HUDEP-2 (cell line): ENCODE data around the gene ITGA3.
"Not testable (repeated sequence)": the region's sequence is repeated elsewhere in the genome, so short reads cannot be mapped to it uniquely, and the experiment has no call there.

Experiments used
- DNase-seq, 76 experiments: peaks; one replicate each; lab custom pipeline; 2025; ENCODE audit not compliant: unreplicated experiment in 76 of 76; lab: John Stamatoyannopoulos, UW

Gene ITGA3

DNA sequence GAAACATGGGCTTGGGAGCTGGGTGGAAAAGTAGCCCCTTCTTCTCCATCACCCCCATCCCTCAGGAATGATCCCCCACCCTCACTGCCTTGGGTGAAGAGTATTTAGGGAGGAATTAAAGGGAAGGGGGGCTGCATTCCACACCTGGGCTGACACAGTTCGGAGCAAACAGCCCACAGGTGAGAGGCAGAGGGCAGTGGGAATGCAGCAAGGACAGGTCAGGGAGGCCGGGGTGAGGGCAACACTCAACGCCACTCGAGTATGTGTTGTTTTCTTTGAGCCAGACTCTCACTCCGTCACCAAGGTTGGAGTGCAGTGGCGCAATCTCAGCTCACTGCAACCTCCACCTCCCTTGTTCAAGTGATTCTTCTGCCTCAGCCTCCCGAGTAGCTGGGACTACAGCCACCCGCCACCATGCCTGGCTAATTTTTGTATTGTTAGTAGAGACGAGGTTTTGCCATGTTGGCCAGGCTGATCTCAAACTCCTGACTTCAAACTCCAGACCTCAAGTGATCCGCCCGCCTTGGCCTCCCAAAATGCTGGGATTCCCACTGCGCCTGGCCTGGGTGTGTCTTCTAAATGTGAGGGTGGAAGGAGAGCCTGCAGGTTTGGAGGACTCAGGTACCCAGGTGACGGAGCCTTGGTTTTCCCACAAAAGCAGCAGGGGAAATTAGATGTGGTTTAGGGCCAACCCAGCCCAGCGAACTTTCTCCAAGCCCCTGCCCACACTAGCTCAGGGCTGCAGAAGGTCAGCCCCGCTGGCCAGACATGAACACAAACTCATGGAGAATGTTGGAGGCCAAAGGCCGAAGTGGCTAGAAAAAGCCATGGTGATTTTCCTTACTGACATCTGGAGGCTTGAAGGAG, 21.2 kb upstream of the ITGA3 start:
- DNase-seq = no peak

DNA sequence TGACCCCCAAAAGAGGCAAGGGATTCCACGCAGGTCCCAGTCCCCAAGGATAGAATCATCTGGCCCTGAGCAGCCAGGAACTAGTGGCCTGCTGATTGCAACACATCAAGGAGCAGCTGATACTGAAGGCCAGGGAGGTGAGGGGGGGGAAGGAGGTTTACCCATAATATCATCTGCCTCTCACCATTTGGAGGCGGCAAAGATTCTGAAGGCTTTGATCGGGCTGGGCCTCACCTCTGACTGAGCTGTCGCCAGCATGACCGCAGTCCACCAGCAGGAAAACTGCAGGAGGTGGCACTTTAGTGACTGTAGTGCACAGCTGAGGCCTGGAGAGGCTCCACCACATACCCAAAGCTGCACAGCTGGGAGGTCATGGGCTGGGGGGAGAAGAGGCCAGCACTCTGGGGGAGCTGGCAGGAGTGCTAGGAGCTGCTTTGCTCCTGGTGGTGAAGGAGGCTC, 20.5 kb upstream of the ITGA3 start:
- DNase-seq = no peak

DNA sequence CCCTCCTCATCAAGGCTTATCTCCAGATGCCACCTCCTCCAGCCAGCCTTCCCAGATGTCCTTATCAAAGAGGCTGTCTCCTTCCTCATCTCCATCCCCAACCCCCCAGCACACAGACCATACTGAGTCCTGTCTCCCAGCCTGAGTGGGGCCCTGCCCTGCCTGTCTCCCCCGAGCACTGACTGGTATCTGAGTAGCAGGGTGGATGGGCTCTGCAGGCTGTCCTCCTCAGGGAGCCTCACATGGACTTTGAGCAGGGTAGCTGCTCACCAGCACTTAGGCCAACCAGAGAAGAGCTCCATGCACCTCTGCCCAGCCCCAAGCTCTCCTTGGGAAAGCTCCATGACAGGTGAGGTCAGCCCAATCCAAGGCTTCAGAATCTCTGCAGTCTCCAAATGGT, 20.0 kb upstream of the ITGA3 start:
- DNase-seq = no peak

DNA sequence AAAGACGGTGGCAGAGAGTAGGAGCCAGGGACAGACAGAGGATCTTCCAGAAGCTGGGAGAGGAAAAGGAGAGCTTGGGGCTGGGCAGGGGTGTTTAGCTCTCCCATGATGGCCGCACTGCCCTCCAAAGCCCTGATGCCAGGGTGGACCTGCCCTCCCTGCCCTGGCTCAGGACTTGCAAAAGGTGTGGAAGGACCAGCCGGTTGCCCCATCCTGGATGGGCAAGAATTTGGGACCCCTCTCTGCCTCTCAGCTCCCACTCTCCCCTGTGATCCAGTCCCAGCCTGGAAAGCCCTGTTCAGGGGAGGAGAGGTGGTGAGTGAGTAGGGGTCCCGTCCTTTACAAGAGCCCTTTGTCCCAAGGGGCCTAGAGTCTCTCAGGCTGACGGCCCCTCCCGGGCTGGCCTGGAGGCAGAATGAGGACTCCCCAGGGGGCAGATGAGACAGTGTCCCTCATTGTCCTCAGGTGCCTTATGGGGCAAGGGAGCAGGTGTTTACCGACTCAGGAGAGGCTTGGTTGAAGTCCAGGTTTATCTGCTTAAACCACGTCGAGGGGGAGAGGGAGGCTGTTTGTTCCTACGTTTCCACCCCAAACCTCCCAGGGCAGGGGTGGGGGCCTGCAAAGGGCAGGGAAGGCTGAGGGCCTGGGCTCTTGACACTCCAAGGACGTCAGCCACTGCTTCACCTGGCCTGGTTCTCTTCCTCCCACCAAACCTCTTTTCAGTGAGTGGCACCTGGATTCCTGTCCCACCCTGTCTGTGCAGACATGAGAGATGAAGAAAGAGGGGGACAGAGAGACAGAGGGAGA, 19.3 kb upstream of the ITGA3 start:
- no peak for DNase-seq

DNA sequence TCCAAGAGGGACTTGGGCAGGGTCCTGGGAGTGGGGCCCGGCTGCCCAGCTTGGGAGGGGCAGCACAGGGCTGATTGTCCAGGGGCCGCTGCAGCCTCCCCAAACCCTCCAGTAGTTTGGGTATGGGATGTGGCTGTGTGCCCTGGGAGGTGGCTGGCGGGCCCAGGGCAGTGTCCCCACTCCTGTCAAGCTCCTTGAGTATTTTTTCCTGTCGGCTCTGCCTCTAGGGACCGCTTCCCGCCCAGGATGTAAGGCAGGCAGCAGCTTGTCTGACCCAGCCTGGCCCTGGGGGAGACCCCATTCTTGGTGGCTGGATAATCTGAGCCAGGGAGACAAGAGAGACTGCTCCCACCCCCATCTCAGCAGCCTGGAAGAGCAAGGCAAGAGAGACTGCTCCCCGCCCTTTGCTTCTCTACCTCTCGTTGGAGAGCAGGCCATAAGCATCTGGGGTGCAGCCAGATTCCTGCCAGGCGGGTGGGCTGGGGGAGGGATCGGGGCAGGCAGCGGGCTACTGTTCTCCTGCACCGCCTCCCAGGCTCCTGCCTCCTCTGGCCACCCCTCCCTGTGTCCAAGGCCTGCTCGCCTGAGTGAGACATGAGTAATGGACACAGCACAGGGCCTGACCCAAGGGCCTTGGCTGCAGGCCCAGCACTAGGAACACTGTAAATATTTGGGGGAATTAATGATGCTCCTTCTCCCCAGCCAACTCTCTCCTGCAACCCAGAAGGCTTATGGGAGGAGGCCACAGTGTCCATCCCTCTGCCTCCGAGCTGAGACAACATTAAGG, 18.4 kb upstream of the ITGA3 start:
- no peak for DNase-seq

DNA sequence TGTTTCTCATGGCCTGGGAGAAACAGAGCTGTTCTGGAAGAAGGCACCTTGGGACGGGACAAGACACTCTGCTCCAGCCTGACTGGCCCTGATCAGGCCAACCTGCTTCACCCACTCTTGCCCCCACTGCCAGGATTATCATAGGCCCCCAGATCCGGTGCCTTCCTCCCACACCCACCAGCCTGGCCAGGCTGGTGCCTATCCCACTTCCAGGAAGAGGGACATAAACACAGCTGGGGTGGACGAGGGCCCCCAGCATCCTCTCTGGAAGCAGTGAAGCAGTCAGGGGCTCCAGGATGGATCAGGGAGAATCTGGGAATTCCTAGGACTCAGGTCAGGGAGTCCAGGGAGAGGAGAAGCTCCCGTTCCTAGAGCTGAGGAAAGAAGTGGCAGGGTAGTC, 16.9 kb upstream of the ITGA3 start:
- DNase-seq = no peak

DNA sequence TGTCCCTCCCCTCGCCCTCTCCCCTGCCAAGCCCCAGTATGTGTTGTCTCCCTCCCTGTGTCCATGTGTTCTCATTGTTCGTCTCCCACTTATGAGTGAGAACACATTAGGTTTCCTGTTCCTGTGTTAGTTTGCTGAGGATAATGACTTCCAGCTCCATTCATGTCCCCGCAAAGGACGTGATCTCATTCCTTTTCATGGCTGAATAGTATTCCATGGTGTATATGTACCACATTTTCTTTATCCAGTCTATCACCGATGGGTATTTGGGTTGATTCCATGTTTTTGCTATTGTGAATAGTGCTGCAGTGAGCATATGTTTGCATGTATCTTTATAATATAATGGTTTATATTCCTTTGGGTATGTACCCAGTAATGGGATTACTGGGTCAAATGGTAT, 15.4 kb upstream of the ITGA3 start:
- not testable (repeated sequence) for DNase-seq

DNA sequence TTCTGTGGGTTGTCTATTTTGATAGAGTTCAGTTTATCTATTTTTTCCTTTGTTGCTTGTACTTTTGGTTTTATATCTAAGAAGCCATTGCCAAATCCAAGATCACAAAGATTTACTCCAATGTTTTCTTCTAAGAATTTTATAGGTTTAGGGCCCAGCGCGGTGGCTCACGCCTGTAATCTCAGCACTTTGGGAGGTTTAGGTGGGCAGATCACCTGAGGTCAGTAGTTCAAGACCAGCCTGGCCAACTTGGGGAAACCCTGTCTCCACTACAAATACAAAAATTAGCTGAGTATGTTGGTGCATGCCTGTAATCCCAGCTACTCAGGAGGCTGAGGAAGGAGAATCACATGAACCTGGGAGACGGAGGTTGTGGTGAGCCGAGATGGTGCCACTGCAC, 13.7 kb upstream of the ITGA3 start:
- DNase-seq = no peak

DNA sequence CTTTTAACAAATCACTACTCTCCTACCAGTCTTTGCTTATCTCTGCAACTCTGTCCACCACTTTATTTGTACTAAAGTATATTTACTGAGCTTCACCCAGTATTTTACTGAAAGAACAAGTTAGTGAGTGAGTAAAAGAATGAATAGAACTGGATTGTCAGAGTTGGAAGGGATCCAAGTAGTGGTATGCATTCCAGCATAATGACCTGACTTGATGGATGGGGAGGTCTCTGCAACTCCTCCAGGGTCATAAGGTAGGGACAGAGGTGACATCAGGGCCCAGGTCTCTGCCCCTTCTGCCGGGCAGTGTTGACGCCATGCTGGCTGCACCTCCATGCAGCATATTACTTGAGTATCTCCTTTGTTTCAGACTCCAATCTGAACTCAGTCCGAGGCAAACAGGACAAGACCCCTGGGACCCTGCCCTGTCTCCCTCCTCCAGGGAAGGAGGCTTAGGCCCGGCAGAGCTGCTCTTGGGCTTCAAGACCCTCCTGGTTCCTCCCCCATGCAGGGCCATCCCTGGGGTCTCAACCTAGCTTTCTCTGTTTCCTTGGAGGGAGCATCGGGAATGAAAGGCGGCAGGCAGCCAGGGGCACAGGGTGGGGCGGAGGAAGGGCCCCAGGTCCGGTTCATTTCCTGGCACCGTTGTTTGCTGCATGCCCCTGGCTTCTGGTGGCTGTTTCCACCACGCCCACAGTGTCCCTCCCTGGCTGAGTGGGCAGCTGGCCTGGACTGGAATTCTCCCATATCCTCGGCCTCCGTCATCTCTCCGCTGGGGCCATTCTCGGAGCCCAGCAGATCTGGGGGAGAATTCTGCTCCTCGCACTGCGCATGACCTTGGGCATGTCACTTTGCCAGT, 12.4 kb upstream of the ITGA3 start:
- DNase-seq = no peak

DNA sequence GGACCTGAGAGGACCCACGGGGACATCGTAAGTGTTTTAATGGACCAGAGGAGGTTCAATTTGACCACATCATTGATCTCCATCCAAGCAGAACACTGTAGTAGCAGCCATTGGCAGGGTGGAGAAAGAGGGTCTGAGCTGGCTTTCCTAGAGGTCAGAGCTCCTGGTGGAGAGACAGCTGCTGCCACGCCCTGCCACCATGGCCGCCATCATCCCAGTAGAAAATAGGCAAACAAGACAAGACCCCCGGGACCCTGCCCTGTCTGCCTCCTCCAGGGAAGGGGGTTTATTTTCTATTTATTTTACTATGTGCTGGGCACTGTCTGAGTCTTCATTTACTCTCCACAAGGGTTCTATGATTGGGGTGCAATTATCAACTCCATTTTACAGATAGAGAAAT, 11.4 kb upstream of the ITGA3 start:
- no peak for DNase-seq

DNA sequence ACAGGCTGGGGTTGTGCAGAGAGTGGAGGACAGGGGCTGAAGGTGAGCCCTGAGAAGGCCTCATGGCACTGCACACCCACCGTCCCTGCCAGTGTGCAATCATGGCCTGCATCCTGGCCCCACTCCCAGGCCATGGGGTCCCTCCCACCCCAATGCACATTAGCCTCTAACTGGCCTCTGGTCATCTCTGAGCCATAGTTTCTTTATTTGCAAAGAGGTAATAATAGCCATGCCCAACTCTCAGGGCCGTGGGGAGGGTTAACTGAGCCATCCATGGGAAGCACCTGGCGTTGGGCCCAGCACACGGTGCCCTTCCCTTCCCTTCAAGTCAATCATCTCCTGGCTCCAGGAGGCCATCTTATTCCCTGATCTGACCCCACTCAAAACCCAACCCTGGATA, 10.8 kb upstream of the ITGA3 start:
- no peak for DNase-seq

DNA sequence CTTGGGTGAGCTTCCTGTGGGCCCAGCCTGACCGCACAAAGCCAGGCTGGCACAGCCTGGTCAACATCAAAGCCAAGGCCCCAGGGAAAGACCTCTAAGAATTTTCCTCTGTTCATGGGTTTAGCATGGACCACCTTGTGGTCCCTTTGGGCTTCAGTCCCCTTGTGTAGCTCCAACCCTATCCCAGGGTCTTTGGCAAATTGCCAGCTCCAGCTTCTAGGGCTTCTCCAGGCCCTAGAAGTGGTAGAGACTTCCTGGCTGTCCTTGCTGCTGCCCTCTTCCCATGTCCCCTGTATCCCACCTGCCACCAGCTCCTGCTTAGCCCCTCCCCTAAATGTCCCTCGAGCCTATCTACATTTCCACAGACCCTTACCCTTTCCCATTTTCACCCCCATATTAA, 9.7 kb upstream of the ITGA3 start:
- DNase-seq = no peak

DNA sequence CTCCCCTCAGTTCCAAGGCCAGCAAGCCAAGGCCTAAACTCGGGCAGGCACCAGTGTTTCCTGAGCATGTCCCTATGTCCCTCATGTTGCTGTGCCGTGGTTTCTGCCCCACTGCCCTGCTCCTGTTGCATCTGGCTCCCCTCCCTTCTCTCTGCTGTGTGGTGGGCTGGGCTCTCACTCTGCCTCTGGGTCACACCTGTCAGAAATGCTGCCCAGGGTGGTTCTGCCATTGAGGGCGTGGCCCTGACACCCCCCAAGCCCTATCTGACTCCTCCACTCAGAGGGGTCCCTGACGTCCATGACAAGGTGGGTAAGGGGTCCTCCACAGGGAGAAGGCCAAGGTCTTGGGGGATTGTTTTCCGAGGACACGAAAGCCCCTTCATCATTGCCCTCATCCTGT, 9.2 kb upstream of the ITGA3 start:
- DNase-seq = no peak

DNA sequence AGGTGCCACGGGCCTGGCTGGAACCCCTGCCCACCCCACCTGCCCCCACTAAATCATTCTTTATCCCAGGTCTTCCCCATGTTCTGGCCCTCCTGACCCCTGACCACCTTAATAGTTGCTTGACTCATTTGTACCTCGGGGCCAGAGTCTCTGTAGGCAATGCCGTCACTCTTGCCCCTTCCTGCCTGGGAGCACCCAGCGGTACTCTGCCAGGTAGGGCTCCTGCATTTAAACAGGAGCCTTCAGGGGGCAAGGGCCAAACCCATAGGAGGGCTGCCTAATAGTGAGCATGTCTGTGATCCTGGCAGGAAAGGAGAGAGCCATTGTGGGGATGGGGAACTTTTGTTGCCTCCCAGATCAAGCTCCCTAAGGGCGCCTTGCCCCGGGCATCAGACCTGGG, 8.8 kb upstream of the ITGA3 start:
- DNase-seq = no peak

DNA sequence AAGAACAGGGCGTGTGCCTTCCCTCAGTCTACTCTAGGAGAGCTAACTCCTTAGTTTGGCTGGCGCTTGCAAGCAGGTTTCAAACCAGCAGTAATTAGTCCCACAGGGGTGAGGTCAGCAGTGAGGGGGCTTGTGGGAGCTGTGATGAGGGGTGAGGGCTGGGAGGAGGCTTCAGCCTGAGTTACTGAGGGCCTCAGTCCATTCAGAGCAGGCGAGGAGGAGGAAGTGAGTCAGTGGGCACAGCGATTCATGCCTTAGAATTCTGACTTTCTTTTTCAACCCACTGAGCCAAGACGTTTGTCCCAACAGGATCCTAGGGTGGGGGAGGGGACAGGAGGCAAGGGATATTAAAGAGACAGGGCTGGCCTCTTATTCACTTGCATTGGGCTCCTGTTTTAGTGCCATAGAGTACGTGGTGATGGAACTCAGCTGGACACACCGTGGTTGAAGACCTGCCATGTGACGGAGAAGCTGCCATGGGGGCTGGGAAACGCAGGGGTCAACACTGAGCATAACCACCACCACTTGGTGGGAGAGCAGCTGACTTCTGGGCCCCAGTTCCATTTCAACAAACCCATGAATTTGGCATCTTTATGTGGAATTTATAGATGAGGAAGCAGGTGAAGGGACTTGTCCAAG, 8.3 kb upstream of the ITGA3 start:
- DNase-seq = no peak

DNA sequence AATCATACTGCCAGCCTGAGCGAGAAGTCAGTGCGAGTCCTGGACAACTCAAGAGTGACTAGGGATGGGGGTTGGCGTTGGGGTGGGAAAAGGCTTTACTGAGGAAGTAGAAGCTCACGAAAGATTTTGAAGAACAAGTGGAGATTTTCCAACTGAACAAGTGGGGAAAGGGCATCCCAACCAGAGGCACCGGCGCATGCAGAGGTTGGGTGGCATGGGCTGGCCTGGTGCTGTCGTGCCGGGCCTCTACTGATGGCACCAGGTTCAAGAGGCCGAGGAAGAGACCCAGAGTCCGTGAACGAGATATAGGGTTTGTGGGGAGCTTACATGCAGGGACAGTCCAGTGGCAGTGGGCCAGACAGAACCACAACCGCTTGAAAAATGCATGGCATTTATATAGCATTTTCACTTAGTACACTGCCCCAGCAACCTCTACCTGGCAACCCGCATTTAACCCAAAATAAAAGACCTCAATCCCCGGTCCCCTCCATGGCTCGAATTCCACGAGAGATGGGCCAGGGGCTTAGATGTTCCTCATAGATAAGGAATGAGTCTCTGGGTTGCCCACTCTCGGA, 7.7 kb upstream of the ITGA3 start:
- no peak for DNase-seq

DNA sequence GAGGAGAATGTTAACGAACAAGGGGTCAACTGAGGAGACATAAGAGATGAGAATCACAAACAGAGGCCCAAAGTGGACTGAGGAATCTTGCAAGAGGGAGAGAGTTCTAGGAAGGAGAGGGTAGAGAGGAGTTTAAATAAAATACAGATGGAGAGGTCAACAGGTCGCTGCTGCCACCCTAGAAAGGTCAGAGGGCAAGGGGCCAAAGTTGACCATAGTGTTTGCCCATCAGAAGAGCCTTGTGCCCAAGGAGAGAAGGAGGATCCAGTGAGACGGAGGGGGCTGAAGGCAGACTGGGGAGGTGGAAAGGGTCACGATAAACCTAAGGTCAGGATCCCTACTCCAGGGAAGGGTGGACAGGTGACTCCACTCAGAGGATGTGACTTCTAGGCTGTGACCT, 6.9 kb upstream of the ITGA3 start:
- no peak for DNase-seq

DNA sequence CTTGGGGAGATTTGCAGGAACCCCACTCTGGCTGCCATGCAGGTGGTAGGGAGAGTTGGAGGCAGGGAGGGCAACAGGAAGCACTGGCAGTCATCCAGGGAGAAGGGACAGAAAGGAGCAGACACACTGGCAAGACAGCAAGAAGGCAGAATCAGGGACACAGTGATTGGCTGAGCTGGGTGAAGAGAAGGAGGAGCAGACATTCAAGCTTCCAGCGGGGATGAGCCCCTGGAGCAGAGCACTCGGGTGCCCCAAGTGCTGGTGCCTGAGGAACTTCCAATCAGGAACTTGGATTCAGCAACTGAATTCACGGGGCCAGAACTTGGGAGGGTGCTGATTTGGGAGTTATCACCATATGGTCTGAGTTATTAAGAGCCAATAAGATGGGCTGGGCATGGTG, 6.3 kb upstream of the ITGA3 start:
- DNase-seq = no peak

DNA sequence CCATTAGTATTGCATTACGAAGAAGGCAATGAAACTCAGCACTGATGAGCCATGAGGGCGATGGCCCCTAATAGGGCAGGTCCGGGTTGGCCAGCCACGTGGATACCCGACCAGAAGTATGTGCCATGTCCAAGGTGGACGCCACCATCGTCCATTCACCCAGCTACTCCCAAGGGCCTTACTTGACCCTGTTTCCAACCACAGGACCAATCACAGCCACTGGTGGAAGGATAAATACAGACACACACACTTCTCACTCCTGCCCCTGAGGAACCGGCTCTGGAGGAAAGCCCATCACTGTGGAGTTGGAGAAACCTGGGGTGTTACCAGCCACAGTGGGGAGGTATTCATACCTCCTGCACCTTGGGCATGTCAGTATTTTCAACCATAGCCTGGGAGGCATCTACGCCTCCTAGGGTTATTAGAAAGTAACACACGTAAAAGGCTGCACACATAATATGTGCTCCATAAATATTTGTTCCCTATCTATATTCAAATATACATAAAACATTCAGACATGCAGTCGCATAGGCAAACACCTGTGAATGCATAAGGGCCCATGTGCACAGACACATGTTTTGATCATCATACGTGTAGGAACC, 5.4 kb upstream of the ITGA3 start:
- no peak for DNase-seq
